ENCODE measurements around the gene DYRK1B.

DYRK1B gene

DNA sequence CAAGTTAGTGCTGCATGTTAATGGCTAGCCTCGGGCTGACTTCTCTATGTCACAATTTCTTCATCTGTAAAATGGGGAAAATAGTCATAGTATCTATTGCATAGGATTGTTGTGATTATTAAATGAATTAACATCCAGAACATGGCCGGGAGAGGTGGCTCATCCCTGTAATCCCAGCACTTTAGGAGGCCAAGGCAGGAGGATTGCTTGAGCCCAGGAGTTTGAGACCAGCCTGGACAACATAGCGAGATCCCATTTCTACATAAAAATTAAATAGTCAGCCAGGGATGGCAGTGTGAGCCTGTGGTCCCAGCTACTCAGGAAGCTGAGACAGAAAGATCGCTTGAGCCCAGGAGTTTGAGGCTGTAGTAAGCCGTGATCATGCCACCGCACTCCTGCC is 34.0 kb upstream of the DYRK1B start:
- no peaks in the 10 kb centered on the region for H3K36me3 Mint-ChIP-seq (ENCODE audit: low read depth)
- H3K27me3 Mint-ChIP-seq (ENCODE audit: low read depth), result peaks cover 8% of the 10 kb centered on the region
- H3K4me1 Mint-ChIP-seq, result no peaks in the 10 kb centered on the region
- no peaks in the 10 kb centered on the region for H3K9me3 Mint-ChIP-seq
- H3K4me3 Mint-ChIP-seq, result no peak overlapping the region
- TF ChIP-seq, protein P1, sequence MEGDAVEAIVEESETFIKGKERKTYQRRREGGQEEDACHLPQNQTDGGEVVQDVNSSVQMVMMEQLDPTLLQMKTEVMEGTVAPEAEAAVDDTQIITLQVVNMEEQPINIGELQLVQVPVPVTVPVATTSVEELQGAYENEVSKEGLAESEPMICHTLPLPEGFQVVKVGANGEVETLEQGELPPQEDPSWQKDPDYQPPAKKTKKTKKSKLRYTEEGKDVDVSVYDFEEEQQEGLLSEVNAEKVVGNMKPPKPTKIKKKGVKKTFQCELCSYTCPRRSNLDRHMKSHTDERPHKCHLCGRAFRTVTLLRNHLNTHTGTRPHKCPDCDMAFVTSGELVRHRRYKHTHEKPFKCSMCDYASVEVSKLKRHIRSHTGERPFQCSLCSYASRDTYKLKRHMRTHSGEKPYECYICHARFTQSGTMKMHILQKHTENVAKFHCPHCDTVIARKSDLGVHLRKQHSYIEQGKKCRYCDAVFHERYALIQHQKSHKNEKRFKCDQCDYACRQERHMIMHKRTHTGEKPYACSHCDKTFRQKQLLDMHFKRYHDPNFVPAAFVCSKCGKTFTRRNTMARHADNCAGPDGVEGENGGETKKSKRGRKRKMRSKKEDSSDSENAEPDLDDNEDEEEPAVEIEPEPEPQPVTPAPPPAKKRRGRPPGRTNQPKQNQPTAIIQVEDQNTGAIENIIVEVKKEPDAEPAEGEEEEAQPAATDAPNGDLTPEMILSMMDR (IDR thresholded peaks at IDR 0.05; ENCODE audit: unreplicated experiment in 3 of 3), result no peak
- H3K27ac Mint-ChIP-seq, result no peak overlapping the region

DNA sequence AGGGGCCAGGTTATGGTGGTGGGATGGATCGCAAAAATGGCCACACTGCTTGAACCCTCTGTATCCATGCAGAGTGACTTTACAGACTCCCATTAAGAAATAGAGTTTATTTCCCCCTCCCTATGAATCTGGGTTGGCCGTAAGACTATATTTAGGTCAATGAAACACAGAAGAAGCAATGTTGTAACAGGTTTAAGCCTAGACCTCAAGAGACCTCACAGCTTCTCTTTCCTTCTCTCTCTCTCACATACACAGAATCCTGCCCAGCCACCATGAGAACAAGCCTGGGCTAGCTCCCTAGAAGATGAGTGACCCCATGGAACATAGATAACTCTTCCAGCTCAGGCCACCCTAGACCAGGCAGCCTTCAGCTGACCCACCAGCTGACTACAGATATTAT is 33.2 kb upstream of the DYRK1B start:
- TF ChIP-seq, protein P1 (IDR thresholded peaks at IDR 0.05; ENCODE audit: unreplicated experiment in 3 of 3), result no peak
- Mint-ChIP-seq H3K9me3 (no peaks in the 10 kb centered on the region), H3K4me1 (no peaks in the 10 kb centered on the region), H3K4me3 (no peak overlapping the region), H3K36me3 (ENCODE audit: low read depth) (no peaks in the 10 kb centered on the region), H3K27me3 (ENCODE audit: low read depth) (peaks cover 8% of the 10 kb centered on the region), H3K27ac (no peak overlapping the region)

DNA sequence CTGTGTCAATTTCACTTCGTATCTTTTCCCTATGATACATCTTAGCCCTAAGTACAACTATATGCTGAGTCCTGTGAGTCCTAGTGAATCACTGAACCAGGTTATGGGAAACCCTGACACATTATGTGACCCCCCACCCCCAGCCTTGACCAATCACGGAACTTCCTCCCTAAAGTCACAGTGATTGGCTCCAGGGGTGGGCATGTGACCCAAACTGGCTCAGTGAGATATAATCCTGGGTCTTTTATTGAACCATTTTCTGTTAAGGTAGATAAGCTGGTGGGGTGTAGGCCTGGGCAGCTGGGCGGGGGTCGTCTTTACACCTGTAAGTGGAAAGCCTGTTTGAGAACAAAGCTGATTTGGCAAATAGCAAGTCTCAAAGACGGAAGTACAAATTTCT is 32.0 kb upstream of the DYRK1B start:
- Mint-ChIP-seq H3K27me3 (ENCODE audit: low read depth) (peaks cover 8% of the 10 kb centered on the region), H3K4me3 (no peak overlapping the region), H3K27ac (no peak overlapping the region), H3K4me1 (no peaks in the 10 kb centered on the region), H3K9me3 (no peaks in the 10 kb centered on the region), H3K36me3 (ENCODE audit: low read depth) (no peaks in the 10 kb centered on the region)
- TF ChIP-seq, protein P1 (IDR thresholded peaks at IDR 0.05; ENCODE audit: unreplicated experiment in 3 of 3), result no peak

DNA sequence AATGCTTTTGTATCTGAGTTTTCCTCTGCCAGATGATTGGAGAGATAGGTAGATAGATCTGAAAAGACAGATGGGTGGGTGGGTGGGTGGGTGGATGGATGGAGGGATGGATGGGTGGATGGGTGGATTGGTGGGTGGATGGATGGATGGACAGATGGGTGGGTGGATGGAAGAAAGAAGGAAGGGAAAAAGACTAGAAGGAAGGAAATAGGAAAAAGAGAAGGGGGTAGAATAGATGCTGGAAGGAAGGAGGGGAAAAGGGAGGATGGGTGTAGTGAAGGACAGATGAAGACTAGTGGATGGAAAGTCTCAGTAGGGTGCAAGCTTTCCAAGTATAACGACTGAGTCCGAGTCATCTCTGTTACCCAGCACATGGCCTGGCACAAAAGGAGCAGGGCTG is 31.2 kb upstream of the DYRK1B start:
- Mint-ChIP-seq H3K4me3 (no peak overlapping the region), H3K27ac (no peak overlapping the region), H3K9me3 (no peaks in the 10 kb centered on the region), H3K36me3 (ENCODE audit: low read depth) (no peaks in the 10 kb centered on the region), H3K27me3 (ENCODE audit: low read depth) (peaks cover 8% of the 10 kb centered on the region), H3K4me1 (no peaks in the 10 kb centered on the region)
- TF ChIP-seq, protein P1 (IDR thresholded peaks at IDR 0.05; ENCODE audit: unreplicated experiment in 3 of 3), result no peak

DNA sequence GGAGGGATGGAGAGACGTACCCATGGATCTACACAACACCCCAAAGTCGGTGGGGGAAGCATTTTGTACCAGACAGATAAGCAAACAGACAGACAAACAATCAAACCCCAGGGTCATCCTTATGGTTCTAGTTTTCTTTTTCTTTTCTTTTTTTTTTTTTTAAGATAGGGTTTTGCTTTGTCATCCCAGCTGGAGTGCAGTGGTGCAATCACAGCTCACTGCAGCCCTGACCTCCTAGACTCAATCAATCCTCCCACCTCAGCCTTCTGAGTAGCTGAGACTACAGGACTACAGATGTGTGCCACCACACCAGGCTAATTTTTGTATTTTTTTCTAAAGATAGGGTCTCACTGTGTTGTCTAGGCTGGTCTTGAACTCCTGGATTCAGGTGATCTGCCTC is 30.2 kb upstream of the DYRK1B start:
- no peaks in the 10 kb centered on the region for H3K4me1 Mint-ChIP-seq
- TF ChIP-seq, protein P1 (IDR thresholded peaks at IDR 0.05; ENCODE audit: unreplicated experiment in 3 of 3), result no peak
- no peaks in the 10 kb centered on the region for H3K9me3 Mint-ChIP-seq
- no peaks in the 10 kb centered on the region for H3K36me3 Mint-ChIP-seq (ENCODE audit: low read depth)
- no peak overlapping the region for H3K4me3 Mint-ChIP-seq
- no peak overlapping the region for H3K27ac Mint-ChIP-seq
- peaks cover 4% of the 10 kb centered on the region for H3K27me3 Mint-ChIP-seq (ENCODE audit: low read depth)

DNA sequence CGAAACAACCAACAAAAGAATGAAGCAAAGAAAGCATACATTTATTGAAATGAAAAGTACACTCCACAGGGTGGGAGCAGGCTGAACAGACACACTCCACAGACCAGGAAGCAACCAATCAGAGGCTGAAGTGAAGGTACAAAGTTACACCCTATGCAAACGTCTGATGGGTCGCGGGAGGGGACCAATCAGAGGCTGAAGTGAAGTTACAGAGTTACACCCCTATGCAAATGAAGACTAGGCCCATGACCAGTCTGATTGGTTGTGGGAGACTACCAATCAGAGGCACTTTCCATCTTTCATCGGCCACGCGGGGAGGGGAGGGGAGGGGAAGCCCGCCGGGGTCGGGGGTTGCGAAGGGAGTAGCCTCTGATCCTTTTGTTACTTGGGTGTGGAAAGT is 24.6 kb upstream of the DYRK1B start:
- Mint-ChIP-seq H3K4me3 (peak overlapping the region; percentile 55 to 70 (median 60)), H3K9me3 (peaks cover 5% of the 10 kb centered on the region), H3K36me3 (ENCODE audit: low read depth) (no peaks in the 10 kb centered on the region), H3K27ac (peak overlapping the region; percentile 10 to 77 (median 55)), H3K27me3 (ENCODE audit: low read depth) (peaks cover 5% of the 10 kb centered on the region), H3K4me1 (no peaks in the 10 kb centered on the region)
- TF ChIP-seq, protein P1 (IDR thresholded peaks at IDR 0.05; ENCODE audit: unreplicated experiment in 3 of 3), result no peak

Data from nephron (organoid).